Stimulated activated CD8-positive, alpha-beta memory T cell treated with anti-CD3 and anti-CD28 coated beads, Interleukin-15, amount 100 ng/mL, for 4 hours (primary cell): ENCODE measurements around the gene MUC5B.

Source experiments
- DNase-seq, 2 donors: peaks; one replicate each; pipeline ENCODE4 v3.0.0-alpha.2; 2020; ENCODE audit warnings: low read depth in 2 of 2

Gene MUC5B

GRCh38 chr11:1221848-1222311 is 986 bp upstream of the MUC5B start:
- no peak for DNase-seq

GRCh38 chr11:1223346-1224110 is 662 bp downstream of the MUC5B start:
- DNase-seq = no peak

- DNase-seq = no peak
These were observed 1.2 kb downstream of the MUC5B start for GRCh38 chr11:1224111-1224490.

GRCh38 chr11:1224491-1225385 is 1.9 kb downstream of the MUC5B start:
- no peak for DNase-seq

- no peak for DNase-seq
These were observed 2.7 kb downstream of the MUC5B start for GRCh38 chr11:1225386-1226225.

GRCh38 chr11:1226226-1226985 is 3.5 kb downstream of the MUC5B start:
- no peak for DNase-seq

GRCh38 chr11:1226986-1227550 is 4.2 kb downstream of the MUC5B start:
- DNase-seq = no peak

- DNase-seq = no peak
These were observed 4.8 kb downstream of the MUC5B start for GRCh38 chr11:1227551-1228100.

- no peak for DNase-seq
These were observed 5.4 kb downstream of the MUC5B start for GRCh38 chr11:1228101-1228821.

- DNase-seq = no peak
These were observed 6.1 kb downstream of the MUC5B start for GRCh38 chr11:1228921-1229451.

GRCh38 chr11:1229471-1230120 is 6.7 kb downstream of the MUC5B start:
- DNase-seq = no peak

GRCh38 chr11:1230121-1230455 is 7.2 kb downstream of the MUC5B start:
- DNase-seq = no peak

GRCh38 chr11:1230456-1231395 is 7.9 kb downstream of the MUC5B start:
- DNase-seq = no peak

GRCh38 chr11:1231396-1232020 is 8.6 kb downstream of the MUC5B start:
- no peak for DNase-seq

- DNase-seq = no peak
These were observed 9.4 kb downstream of the MUC5B start for GRCh38 chr11:1232021-1232882.

GRCh38 chr11:1232883-1233321 is 10.0 kb downstream of the MUC5B start:
- no peak for DNase-seq
